ENCODE results near the gene SPATA31D3.

- TF ChIP-seq GATA3 (IDR thresholded peaks at IDR 0.05; ENCODE audit: low read depth, low read length): no peak
- TF ChIP-seq GATA2 (IDR thresholded peaks at IDR 0.05; ENCODE audit: low read depth, low read length): no peak
Observed at GRCh38 chr9:81980568-81980967, 37.3 kb downstream of the SPATA31D3 start.
